GM19023 (cell line): Measurements from ENCODE around the gene NLRP7.
"Not testable (repeated sequence)": the region's sequence is repeated elsewhere in the genome, so short reads cannot be mapped to it uniquely, and the experiment has no call there.

Experiments used
- ATAC-seq: cut with Tn5 transposase; IDR thresholded peaks from one replicate; pipeline ENCODE4 v1.9.1; 2021; ENCODE audit warnings: mild to moderate bottlenecking, moderate library complexity; ENCODE audit not compliant: unreplicated experiment

Gene NLRP7

DNA sequence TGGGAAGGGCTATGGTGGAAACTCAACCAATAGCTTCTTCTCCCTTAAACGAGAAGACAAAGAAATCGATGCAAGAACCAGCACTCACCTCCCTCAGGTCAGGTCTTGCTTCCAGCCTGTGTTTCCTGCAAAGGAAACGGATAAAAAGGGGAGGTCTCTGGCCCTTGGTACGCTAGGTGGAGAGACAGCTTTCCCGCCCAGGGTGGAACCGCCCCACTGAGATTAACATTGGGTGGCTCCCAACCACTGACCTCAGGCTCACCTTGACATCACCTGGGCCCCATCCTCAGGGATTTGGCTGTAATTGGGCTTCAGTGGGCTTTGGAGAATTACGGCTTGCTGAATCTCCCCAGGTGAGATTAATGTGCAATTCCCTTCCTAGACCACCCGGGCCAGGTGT is at the start of gene NLRP7:
Gene NLRP7, minus strand, starts transcription at position 150 of the 400 bp plus-strand sequence.
- ATAC-seq: no peak

DNA sequence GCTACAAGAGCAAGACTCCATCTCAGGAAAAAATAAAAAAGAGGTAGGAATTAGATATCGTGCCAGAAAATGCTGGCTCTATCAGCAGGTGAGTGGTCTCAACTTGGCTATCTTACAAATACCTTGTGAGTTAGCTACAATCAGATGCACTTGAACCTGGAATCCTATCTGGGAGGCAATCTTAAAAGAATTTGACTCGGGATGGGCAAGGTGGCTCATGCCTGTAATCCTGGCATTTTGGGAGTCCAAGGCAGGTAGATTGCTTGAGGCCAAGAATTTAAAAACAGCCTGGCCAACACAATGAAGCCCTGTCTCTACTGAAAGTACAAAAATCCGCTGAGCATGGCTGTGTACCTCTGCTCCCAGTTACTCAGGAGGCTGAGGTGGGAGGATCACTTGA is 48.2 kb upstream of the NLRP7 start:
- no peak for ATAC-seq

DNA sequence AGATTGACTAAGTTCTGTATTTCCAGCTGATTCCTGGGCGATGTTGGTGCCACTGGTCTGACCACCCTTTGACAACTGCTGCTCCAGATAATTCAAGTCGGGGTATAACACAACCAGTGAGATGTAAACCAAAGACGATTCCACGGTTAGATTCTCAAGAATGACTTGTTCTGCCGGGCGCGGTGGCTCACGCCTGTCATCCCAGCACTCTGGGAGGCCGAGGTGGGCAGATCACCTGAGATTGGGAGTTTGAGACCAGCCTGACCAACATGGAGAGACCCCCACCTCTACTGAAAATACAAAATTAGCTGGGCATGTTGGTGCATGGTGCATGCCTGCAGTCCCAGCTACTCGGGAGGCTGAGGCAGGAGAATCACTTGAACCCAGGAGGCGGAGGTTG is 42.2 kb upstream of the NLRP7 start:
- ATAC-seq: not testable (repeated sequence)

DNA sequence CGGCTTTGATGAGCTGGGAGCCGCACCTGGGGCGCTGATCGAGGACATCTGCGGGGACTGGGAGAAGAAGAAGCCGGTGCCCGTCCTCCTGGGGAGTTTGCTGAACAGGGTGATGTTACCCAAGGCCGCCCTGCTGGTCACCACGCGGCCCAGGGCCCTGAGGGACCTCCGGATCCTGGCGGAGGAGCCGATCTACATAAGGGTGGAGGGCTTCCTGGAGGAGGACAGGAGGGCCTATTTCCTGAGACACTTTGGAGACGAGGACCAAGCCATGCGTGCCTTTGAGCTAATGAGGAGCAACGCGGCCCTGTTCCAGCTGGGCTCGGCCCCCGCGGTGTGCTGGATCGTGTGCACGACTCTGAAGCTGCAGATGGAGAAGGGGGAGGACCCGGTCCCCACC is 35.2 kb upstream of the NLRP7 start:
- not testable (repeated sequence) for ATAC-seq

DNA sequence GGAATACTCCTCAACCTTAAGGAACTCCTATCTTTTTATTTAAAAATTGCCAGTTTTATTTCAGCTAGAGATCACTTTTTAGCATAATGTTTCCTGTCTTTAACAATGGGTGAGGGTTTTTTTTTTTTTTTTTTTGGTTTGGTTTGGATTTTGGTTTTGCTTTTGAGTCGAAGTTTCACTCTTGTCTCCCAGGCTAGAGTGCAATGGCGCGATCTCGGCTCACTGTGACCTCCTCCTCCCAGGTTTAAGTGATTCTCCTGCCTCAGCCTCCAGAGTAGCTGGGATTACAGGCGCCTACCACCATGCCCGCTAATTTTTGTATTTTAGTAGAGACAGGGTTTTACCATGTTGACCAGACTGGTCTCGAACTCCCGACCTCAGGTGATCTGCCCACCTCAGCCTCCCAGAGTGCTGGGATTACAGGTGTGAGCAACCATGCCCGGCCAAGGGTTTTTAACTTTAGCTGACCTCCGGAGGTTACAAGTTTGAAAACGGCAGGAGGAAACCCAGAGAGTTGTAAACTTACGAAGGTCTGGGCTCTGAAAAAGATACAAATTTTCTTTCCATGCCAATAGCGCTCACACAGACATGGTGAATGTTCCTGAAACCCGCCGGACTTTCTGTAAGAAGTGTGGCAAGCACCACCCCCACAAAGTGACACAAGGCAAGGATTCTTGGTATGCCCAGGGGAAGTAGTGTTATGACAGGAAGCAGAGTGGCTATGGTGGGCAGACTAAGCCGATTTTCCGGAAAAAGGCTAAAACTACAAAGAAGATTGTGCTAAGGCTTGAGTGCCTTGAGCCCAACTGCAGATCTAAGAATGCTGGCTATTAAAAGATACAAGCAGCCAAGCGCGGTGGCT is 26.1 kb upstream of the NLRP7 start:
- not testable (repeated sequence) for ATAC-seq

DNA sequence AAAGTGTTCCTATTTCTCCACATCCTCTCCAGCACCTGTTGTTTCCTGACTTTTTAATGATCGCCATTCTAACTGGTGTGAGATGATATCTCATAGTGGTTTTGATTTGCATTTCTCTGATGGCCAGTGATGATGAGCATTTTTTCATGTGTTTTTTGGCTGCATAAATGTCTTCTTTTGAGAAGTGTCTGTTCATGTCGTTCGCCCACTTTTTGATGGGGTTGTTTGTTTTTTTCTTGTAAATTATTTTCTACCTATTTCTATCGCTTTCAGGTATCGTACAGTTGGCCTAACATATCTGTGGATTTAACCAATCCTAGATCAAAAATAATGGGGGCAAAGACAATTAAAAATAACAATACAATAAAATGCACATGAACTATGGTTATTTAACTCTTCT is 24.1 kb upstream of the NLRP7 start:
- not testable (repeated sequence) for ATAC-seq

DNA sequence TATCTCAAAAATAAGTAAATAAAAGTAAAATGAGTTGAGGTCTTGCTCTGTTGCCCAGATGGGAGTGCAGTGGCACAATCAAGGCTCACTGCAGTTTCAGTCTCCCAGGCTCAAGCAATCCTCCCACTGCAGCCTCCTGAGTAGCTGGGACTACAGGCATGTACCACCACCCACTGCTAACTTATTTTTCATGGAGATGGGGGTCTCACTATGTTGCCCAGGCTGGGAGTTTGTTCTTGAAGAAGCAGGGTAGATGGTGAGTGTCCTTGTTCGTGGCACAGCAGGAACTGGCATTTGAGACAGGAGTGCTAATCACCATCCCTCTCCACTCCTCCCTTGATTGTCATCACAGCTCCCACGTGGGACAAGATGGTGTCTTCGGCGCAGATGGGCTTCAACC is 22.3 kb upstream of the NLRP7 start:
- ATAC-seq: no peak

DNA sequence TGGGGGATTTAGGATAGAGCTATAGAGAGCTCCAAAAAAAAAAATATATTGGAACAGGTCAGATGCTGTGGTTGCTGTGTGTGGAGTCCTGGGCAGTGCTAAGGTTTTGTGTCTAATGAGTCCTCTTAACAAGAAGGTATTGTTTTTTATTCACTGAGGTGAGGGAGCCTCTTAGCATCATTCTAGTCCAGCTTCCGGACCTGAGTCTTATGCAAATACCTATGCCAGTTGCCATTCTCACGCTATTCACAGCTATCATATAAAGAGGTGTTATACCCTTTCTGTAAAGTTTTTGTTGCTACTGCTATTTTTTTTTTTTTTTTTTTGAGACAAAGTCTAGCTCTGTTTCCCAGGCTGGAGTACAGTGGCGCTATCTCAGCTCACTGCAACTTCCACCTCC is 20.3 kb upstream of the NLRP7 start:
- no peak for ATAC-seq

DNA sequence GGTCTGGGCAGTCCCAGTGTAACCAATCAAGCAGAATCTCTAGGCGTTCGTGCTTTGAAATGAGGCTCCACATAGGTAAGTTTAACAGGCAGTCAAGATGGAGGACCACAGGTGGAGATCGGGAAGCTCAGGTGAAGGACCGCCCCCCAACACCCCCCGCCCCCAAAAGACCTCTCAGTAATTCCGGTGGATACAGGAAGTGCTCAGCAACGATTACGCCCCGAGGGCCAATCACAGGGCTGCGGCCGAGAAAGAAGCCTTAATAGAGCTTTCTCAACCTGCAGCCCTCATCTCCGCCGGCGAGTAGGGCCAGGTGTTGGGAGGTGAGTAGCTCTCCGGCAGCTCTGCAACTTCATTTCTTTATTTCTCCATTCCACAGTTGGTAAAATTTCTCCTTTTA is 17.7 kb upstream of the NLRP7 start:
- not testable (repeated sequence) for ATAC-seq

DNA sequence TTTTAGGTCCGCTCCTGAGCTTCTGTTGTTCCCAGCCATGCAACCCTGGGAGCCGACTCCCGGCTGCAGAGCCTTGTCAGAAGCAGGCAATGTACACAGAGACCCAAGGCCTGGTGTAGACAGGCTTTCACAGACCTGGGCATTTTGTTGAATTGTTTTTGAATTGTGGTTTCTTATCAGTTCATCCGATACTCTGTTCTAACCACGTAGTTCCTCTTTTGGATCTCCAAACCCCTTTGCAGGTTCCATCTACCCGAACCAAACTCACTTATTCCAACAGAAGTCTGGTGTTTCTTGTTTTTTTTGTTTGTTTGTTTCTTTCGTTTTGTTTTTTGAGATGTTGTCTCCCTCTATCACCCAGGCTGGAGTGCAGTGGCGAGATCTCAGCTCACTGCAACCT is 12.5 kb upstream of the NLRP7 start:
- no peak for ATAC-seq

DNA sequence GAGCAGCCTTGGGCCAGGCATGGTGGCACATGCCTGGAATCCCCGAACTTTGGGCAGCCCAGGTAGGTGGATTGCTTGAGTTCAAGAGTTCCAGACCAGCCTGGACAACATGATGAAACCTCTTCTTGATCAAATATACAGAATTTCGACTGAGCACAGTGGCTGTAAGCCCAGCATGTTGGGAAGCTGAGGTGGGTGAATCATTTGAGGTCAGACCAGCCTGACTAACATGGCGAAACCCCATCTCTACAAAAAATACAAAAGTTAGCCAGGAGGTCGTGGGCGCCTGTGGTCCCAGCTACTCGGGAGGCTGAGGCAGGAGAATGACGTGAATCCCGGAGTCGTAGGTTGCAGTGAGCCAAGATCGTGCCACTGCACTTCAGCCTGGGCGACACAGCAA is 8.0 kb upstream of the NLRP7 start:
- ATAC-seq: no peak

DNA sequence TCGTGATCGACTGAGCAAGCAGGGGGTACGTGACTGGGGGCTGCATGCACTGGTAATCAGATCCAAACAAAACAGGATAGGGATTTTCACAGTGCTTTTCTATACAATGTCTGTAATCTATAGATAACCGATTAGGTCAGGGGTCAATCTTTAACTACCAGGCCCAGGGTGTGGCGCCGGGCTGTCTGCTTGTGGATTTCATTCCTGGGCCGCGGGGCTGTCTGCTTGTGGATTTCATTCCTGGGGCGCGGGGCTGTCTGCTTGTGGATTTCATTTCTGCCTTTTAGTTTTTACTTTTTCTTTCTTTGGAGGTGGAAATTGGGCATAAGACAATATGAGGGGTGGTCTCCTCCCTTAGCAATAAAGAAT is 6.0 kb upstream of the NLRP7 start:
- not testable (repeated sequence) for ATAC-seq

DNA sequence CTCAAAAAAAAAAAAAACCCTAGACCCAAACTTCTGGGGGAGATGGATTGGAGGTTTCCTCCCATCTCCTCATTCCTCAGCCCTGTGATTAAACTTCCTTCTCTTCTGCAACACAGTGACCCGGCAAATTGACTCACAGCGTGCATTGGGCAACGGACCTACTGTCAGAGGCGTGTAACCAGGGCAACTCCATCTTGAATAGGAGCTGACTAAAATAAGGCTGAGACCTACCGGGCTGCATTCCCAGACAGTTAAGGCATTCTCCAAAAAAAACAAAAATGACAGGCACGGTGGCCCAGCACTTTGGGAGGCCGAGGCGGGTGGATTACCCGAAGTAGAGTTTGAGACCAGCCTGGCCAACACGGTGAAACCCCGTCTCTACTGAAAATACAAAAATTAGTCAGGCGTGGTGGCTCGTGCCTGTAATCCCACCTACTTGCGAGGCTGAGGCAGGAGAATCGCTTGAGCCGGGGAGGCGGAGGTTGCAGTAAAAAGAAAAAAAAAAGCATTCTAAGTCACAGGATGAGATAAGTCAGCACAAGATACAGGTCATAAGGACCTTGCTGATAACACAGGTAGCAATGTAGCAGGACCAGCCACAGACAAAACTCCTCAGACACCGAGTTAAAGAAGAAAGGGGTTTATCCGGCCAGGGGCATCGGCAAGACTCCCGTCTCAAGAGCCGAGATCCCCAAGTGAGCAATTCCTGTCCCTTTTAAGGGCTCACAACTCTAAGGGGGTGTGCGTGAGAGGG is 5.4 kb upstream of the NLRP7 start:
- no peak for ATAC-seq

DNA sequence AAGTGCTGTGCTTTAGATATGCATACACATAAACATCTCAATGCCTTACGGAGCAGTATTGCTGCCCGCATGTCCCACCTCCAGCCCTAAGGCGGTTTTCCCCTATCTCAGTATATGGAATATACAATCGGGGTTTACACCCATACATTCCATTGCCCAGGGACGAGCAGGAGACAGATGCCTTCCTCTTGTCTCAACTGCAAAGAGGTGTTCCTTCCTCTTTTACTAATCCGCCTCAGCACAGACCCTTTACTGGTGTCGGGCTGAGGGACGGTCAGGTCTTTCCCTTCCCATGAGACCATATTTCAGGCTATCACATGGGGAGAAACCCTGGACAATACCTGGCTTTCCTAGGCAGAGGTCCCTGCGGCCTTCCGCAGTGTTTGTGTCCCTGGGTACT is 3.2 kb upstream of the NLRP7 start:
- not testable (repeated sequence) for ATAC-seq

DNA sequence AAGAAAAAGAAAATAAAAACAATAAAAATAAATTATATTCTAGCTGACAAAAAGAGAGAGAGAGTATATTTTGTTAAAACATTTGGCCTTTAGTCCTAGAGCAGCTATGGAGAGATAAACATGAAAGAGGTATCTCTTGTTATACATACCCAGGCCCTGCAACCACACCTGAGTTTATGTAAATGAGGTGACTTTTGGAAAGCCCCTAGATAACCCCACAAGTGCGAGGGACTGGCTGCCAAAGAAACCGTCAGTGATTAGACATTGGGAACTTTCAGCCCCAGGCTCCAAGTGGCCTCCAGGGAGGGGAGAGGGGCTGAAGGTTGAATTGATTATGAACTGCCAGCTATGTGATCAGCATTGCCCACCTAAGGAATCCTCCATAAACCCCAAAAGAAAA is 2.1 kb upstream of the NLRP7 start:
- ATAC-seq: no peak

DNA sequence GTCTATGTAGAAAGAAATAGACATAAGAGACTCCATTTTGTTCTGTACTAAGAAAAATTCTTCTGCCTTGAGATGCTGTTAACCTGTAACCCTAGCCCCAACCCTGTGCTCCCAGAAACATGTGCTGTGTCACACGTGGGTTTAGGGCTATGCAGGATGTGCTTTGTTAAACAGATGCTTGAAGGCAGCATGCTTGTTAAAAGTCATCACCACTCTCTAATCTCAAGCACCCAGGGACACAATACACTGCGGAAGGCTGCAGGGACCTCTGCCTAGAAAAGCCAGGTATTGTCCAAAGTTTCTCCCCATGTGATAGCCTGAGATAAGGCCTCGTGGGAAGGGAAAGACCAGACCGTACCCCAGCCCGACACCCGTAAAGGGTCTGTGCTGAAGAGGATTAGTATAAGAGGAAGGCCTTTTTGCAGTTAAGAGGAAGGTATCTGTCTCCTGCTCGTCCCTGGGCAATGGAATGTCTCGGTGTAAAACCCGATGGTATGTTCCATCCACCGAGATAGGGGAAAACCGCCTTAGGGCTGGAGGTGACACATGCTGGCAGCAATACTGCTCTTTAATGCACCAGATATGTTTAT is 3.5 kb downstream of the NLRP7 start:
- ATAC-seq: not testable (repeated sequence)

DNA sequence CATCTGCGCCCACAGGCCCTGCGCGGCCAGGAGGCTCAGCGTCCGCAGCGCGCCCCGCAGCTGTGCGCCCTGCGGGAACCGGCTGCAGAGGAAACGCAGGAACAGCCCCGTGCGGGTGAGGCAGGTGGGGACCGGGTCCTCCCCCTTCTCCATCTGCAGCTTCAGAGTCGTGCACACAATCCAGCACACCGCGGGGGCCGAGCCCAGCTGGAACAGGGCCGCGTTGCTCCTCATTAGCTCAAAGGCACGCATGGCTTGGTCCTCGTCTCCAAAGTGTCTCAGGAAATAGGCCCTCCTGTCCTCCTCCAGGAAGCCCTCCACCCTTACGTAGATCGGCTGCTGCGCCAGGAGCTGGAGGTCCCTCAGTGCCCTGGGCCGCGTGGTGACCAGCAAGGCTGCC is 7.8 kb downstream of the NLRP7 start:
- not testable (repeated sequence) for ATAC-seq

DNA sequence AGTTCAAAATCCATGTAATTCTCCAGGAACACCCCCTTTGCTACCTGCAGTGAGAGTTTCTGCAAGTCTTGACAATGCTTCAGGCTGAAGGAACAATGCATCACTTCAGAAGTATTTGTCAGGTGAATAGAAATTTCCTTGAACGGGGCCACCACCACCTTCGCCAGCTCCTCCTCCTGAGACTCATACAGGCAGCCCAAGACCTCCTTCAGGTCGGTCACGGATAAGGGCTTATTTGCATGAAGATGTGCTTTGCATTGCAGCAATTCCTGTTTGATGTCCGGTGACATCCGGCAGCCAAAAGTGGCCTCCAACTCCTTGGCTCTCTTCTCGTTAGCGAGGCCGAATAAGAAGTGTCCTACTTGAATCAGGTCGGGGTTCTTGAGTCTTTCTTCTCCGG is 8.4 kb downstream of the NLRP7 start:
- no peak for ATAC-seq

DNA sequence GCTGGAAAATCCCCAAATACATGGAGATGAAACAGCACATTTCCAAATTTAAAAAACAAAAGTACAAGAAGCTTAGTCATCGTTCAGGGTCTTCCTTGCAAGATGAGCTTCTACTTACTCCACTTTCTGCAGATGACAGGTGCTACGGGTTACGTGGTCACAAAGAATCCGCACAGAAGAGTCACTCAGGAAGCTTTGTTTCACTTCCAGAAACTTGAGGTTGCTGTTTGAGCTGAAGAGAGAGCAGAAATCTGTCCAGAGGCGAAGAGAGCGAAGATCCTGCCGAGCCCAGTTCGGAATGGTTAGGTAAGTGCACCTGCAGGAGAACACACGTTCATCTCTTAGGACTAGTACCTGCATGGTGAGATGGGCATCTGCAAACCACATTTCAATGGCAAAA is 9.4 kb downstream of the NLRP7 start:
- ATAC-seq: no peak

DNA sequence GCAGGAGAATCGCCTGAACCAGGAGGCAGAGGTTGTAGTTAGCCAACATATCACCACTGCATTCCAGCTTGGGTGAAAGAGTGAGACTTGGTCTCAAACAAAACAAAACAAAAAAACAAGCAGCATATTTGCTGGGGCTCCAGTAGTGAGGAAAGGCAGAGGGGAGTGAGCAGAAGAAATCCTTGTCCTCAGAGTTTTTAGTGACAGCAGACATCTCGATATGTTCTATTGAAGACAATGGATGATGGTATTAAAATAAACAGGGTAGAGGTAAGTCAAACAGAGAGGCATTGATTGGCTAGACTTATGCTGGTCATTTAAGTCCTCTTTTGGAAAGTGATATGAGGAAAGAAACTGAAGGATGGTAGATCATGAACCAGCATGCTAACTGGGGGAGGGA is 19.0 kb downstream of the NLRP7 start:
- no peak for ATAC-seq

DNA sequence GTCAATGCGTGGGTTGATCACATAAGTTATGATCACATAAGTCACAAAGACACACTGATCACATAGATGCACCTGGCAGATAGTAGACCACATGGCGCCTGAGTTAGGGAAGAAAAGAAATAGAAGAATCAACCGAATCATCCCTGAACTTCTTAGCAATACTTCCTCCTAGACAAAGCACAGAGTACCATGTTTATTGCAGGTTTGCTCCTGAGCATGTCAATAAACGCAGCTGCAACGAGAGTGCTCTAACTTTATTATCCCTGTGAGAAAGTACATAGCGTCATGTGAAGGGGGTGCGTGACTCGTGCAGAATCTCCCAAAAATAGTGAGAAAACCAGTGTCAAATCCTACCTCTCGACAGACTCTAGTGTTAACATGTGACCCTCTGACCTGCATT is 24.1 kb downstream of the NLRP7 start:
- ATAC-seq: no peak

DNA sequence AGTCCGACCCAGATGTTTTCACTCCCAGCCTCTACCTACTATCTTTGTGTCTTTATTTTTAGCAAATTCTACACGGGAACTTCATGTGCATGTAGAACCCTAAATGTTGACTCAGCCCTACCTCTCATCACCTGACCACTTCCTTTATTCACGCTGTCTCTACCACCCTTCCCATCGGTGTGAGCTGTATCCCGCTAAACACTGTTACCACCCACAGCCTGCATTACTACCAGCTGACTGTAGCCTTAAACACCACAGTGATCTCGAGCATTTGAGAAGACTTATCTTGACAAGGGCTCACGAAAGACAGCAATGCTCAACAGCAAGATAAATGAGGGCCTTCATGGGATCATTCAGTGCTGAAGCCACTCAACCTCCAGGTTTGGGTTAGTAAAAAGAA is 26.2 kb downstream of the NLRP7 start:
- ATAC-seq: no peak
